GM12878 (cell line): ENCODE results near the gene DENND1A. TPM values are rescaled to one million over a fixed set of nuclear protein-coding genes. Genes with fewer than 3 reads are reported as not detected.

Experiments
- CHD2 ChIP-seq: IDR thresholded peaks from 2 replicates; pipeline ENCODE4 v1.6.1; 2011; ENCODE audit warnings: low read depth, low read length, improper control_type of control experiment, borderline replicate concordance
- ETV6 ChIP-seq, 2 experiments: fragments of 450-650 bp in 1 of 2; IDR thresholded peaks in 1 of 2; conservative IDR thresholded peaks in 1 of 2; 2 replicates each; pipeline ENCODE4 v1.6.1; 2014; ENCODE audit warnings: antibody characterized with exemption in 1 of 2, borderline replicate concordance in 1 of 2, low read depth in 1 of 2, mild to moderate bottlenecking in 1 of 2, moderate library complexity in 1 of 2
- FOS ChIP-seq: IDR thresholded peaks from 3 replicates; pipeline ENCODE4 v1.6.1; 2011; ENCODE audit warnings: borderline replicate concordance; ENCODE audit not compliant: insufficient read length; ENCODE audit errors: extremely low read depth
- FOXK2 ChIP-seq: fragments of 450-650 bp; IDR thresholded peaks from 2 replicates; pipeline ENCODE4 v1.6.1; 2017; ENCODE audit warnings: mild to moderate bottlenecking, moderate library complexity
- IKZF2 ChIP-seq, 2 experiments: fragments of 450-650 bp; IDR thresholded peaks; 2 replicates each; pipeline ENCODE4 v1.6.1; 2017; ENCODE audit warnings: mild to moderate bottlenecking in 2 of 2, moderate library complexity in 2 of 2
- MTA2 ChIP-seq: fragments of 450-650 bp; IDR thresholded peaks from 2 replicates; pipeline ENCODE4 v1.6.1; 2016; ENCODE audit warnings: low read depth, mild to moderate bottlenecking, moderate library complexity
- NR2C2 ChIP-seq: IDR thresholded peaks from 2 replicates; pipeline ENCODE4 v1.6.1; 2011; ENCODE audit warnings: borderline replicate concordance, low read depth; ENCODE audit not compliant: control insufficient read depth, insufficient read length
- RAD21 ChIP-seq: IDR thresholded peaks from 2 replicates; pipeline ENCODE4 v1.6.1; 2011; ENCODE audit warnings: mild to moderate bottlenecking, low read depth, low read length, moderate library complexity; ENCODE audit not compliant: insufficient read depth
- ZNF274 ChIP-seq: IDR thresholded peaks from one replicate; pipeline ENCODE4 v1.8.0; 2011; ENCODE audit not compliant: insufficient read length, insufficient read depth
- ZNF384 ChIP-seq: IDR thresholded peaks from 2 replicates; pipeline ENCODE4 v1.6.1; 2012; ENCODE audit warnings: low read depth, mild to moderate bottlenecking, low read length, improper control_type of control experiment, borderline replicate concordance
- polyA plus RNA-seq, 11 experiments: library from polyadenylated mRNA; depleted of rRNA in 4 of 11; unstranded in 6 of 11; stranded (reverse) in 5 of 11; fragments of >200 nt; fragmentation: Nextera tagmentation in 4 of 11; fragmentation: Illumina TruSeq in 1 of 11; extraction: Ambion mirVana in 4 of 11; extraction: Trizol in 1 of 11; gene quantifications; 1 replicate in 1 of 11; 2 replicates in 10 of 11; pipeline versions ENCODE4 v1.2.1 to v1.2.3, GENCODE V29; 2011 to 2016; ENCODE audit warnings: inconsistent platforms in 2 of 11, missing spikeins in 2 of 11, low read depth in 1 of 11
- total RNA-seq, 4 experiments: library from RNA; depleted of rRNA in 3 of 4; stranded (reverse); fragments of >200 nt in 3 of 4; fragmentation: Illumina TruSeq in 1 of 4; extraction: Trizol in 1 of 4; gene quantifications; 2 replicates each; pipeline versions ENCODE4 v1.2.1 to v1.2.3, GENCODE V29; 2013 to 2021
- TF ChIP-seq, protein P1 (sequence below): fragments of 450-650 bp; IDR thresholded peaks from 2 replicates; pipeline ENCODE4 v1.6.1; 2016; ENCODE audit warnings: mild to moderate bottlenecking
- TF ChIP-seq, protein P2 (sequence below): fragments of 450-650 bp; IDR thresholded peaks from 2 replicates; pipeline ENCODE4 v1.6.1; 2014; ENCODE audit warnings: mild to moderate bottlenecking
- TF ChIP-seq, protein P3 (sequence below): fragments of 450-650 bp; IDR thresholded peaks from 2 replicates; pipeline ENCODE4 v1.6.1; 2017; ENCODE audit warnings: mild to moderate bottlenecking, moderate library complexity
- TF ChIP-seq, protein P4 (sequence below): IDR thresholded peaks from 2 replicates; pipeline ENCODE4 v1.6.1; 2012; ENCODE audit warnings: improper control_type of control experiment, low read depth, low read length; ENCODE audit not compliant: insufficient replicate concordance
- TF ChIP-seq, protein P5 (sequence below): IDR thresholded peaks from 2 replicates; pipeline ENCODE4 v1.6.1; 2012; ENCODE audit warnings: low read depth, low read length, improper control_type of control experiment

Gene DENND1A
- total and polyA plus RNA-seq, 10 of the 15 experiments (the other 5 are each of a cell fraction or from before 2014, with no cell fraction given): 14.1 to 48.6 (median 35.2) TPM

DNA sequence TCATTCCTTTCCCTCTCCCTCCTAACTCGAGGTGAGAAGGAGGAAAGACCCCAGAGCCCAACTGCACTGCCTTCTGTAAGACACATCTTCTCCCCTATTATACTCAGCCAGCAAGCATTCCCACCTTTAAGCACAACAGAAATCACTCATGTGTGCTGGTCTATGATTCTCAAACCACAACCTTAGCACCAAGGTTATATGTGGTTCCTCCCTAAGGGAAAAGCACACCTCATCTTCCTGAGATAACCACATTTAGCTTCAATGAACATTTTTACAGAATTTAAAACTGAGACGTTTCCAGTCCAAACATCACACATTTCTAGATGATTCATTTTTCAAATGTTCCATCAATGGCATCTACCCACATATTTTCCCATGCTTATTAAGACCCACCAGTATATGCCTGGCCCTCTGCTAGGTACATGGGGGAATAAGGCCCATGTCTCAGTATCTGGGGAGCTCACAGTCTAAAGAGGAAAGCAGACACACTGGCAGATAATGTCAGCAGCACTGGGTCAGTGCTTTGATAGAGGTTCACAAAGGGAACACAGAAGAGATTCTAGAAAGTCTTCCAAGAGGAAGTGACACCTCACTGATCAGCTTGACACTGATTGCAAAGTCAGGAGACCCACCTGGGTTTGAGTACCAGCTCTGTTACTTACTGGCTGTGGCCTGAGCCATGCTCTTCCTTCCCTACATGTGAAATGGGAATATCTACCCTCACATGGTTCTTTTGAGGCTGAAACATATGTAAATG, 245.4 kb downstream of the DENND1A start (continued):
- no peak for TF ChIP-seq FOXK2
- TF ChIP-seq, protein P1, sequence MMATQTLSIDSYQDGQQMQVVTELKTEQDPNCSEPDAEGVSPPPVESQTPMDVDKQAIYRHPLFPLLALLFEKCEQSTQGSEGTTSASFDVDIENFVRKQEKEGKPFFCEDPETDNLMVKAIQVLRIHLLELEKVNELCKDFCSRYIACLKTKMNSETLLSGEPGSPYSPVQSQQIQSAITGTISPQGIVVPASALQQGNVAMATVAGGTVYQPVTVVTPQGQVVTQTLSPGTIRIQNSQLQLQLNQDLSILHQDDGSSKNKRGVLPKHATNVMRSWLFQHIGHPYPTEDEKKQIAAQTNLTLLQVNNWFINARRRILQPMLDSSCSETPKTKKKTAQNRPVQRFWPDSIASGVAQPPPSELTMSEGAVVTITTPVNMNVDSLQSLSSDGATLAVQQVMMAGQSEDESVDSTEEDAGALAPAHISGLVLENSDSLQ: 0 out of 2 replicates have a peak, but pooled peaks have one; percentile 18
- peak; percentile 64 to 76; a peak in 3 of 4 replicates for TF ChIP-seq IKZF2 (IDR thresholded peaks at IDR 0.05)
- TF ChIP-seq, protein P2, sequence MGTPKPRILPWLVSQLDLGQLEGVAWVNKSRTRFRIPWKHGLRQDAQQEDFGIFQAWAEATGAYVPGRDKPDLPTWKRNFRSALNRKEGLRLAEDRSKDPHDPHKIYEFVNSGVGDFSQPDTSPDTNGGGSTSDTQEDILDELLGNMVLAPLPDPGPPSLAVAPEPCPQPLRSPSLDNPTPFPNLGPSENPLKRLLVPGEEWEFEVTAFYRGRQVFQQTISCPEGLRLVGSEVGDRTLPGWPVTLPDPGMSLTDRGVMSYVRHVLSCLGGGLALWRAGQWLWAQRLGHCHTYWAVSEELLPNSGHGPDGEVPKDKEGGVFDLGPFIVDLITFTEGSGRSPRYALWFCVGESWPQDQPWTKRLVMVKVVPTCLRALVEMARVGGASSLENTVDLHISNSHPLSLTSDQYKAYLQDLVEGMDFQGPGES: no peak
- no peak for TF ChIP-seq FOS
- TF ChIP-seq ETV6 (conservative IDR thresholded peaks at IDR 0.05 in 1 of 2, IDR thresholded peaks at IDR 0.05 in 1 of 2; ENCODE audit: borderline replicate concordance in 1 of 2, low read depth in 1 of 2): peak in 1 of 2 experiments; percentile 48; a peak in 1 of 4 replicates
- no peak for TF ChIP-seq NR2C2
- no peak for TF ChIP-seq RAD21
- TF ChIP-seq, protein P3, sequence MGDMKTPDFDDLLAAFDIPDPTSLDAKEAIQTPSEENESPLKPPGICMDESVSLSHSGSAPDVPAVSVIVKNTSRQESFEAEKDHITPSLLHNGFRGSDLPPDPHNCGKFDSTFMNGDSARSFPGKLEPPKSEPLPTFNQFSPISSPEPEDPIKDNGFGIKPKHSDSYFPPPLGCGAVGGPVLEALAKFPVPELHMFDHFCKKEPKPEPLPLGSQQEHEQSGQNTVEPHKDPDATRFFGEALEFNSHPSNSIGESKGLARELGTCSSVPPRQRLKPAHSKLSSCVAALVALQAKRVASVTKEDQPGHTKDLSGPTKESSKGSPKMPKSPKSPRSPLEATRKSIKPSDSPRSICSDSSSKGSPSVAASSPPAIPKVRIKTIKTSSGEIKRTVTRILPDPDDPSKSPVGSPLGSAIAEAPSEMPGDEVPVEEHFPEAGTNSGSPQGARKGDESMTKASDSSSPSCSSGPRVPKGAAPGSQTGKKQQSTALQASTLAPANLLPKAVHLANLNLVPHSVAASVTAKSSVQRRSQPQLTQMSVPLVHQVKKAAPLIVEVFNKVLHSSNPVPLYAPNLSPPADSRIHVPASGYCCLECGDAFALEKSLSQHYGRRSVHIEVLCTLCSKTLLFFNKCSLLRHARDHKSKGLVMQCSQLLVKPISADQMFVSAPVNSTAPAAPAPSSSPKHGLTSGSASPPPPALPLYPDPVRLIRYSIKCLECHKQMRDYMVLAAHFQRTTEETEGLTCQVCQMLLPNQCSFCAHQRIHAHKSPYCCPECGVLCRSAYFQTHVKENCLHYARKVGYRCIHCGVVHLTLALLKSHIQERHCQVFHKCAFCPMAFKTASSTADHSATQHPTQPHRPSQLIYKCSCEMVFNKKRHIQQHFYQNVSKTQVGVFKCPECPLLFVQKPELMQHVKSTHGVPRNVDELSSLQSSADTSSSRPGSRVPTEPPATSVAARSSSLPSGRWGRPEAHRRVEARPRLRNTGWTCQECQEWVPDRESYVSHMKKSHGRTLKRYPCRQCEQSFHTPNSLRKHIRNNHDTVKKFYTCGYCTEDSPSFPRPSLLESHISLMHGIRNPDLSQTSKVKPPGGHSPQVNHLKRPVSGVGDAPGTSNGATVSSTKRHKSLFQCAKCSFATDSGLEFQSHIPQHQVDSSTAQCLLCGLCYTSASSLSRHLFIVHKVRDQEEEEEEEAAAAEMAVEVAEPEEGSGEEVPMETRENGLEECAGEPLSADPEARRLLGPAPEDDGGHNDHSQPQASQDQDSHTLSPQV: no peak
- TF ChIP-seq CHD2: no peak
- TF ChIP-seq, protein P4, sequence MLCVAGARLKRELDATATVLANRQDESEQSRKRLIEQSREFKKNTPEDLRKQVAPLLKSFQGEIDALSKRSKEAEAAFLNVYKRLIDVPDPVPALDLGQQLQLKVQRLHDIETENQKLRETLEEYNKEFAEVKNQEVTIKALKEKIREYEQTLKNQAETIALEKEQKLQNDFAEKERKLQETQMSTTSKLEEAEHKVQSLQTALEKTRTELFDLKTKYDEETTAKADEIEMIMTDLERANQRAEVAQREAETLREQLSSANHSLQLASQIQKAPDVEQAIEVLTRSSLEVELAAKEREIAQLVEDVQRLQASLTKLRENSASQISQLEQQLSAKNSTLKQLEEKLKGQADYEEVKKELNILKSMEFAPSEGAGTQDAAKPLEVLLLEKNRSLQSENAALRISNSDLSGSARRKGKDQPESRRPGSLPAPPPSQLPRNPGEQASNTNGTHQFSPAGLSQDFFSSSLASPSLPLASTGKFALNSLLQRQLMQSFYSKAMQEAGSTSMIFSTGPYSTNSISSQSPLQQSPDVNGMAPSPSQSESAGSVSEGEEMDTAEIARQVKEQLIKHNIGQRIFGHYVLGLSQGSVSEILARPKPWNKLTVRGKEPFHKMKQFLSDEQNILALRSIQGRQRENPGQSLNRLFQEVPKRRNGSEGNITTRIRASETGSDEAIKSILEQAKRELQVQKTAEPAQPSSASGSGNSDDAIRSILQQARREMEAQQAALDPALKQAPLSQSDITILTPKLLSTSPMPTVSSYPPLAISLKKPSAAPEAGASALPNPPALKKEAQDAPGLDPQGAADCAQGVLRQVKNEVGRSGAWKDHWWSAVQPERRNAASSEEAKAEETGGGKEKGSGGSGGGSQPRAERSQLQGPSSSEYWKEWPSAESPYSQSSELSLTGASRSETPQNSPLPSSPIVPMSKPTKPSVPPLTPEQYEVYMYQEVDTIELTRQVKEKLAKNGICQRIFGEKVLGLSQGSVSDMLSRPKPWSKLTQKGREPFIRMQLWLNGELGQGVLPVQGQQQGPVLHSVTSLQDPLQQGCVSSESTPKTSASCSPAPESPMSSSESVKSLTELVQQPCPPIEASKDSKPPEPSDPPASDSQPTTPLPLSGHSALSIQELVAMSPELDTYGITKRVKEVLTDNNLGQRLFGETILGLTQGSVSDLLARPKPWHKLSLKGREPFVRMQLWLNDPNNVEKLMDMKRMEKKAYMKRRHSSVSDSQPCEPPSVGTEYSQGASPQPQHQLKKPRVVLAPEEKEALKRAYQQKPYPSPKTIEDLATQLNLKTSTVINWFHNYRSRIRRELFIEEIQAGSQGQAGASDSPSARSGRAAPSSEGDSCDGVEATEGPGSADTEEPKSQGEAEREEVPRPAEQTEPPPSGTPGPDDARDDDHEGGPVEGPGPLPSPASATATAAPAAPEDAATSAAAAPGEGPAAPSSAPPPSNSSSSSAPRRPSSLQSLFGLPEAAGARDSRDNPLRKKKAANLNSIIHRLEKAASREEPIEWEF: no peak
- no peak for TF ChIP-seq ZNF274
- no peak for TF ChIP-seq ZNF384
- no peak for TF ChIP-seq MTA2
- TF ChIP-seq, protein P5, sequence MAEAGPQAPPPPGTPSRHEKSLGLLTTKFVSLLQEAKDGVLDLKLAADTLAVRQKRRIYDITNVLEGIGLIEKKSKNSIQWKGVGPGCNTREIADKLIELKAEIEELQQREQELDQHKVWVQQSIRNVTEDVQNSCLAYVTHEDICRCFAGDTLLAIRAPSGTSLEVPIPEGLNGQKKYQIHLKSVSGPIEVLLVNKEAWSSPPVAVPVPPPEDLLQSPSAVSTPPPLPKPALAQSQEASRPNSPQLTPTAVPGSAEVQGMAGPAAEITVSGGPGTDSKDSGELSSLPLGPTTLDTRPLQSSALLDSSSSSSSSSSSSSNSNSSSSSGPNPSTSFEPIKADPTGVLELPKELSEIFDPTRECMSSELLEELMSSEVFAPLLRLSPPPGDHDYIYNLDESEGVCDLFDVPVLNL: no peak
